Upper lobe of right lung (tissue), 1 donor: ENCODE data around the gene SSNA1. TPM values are rescaled to one million over a fixed set of nuclear protein-coding genes. Genes with fewer than 3 reads are reported as not detected.
"Not testable (repeated sequence)": the region's sequence is repeated elsewhere in the genome, so short reads cannot be mapped to it uniquely, and the experiment has no call there.

ENCODE experiments used
- ATAC-seq: fragments of 200-7000 bp; cut with Tn5 transposase; one replicate; pipeline ENCODE4 v1.9.1; 2020; ENCODE audit warnings: mild to moderate bottlenecking, moderate library complexity
- DNase-seq: peaks from one replicate; pipeline ENCODE4 v3.0.0-alpha.2; 2020
- H3K27ac ChIP-seq: fragments of 200-600 bp; one replicate; pipeline ENCODE4 v1.8.0; 2022
- H3K27me3 ChIP-seq: fragments of 200-600 bp; one replicate; pipeline ENCODE4 v1.8.0; 2022; ENCODE audit warnings: mild to moderate bottlenecking
- H3K36me3 ChIP-seq: fragments of 200-600 bp; one replicate; pipeline ENCODE4 v1.8.0; 2022
- H3K4me1 ChIP-seq: fragments of 200-600 bp; one replicate; pipeline ENCODE4 v1.8.0; 2022
- H3K4me3 ChIP-seq: fragments of 200-600 bp; one replicate; pipeline ENCODE4 v1.8.0; 2022; ENCODE audit warnings: mild to moderate bottlenecking
- H3K9me3 ChIP-seq: fragments of 200-600 bp; one replicate; pipeline ENCODE4 v1.8.0; 2022
- intact Hi-C: fragments of 100-400 bp; cut with DNase I; formaldehyde crosslinking; loops from one replicate; pipeline ENCODE4 v1.11.0; 2022
- microRNA-seq: library from miRNA; unstranded; fragments of <30 nt; microRNA quantifications from one replicate; pipeline ENCODE4 v1.2.0, GENCODE V29; 2020; ENCODE audit warnings: borderline microRNAs expressed
- total RNA-seq: library from RNA; stranded (reverse); fragmentation: NEBNext Ultra II Directional; extraction: Animal tissue kit (Norgen Biotek cat#: 25700); gene quantifications from one replicate; pipeline ENCODE4 v1.2.1, GENCODE V29; 2021
- TF ChIP-seq, protein P1 (sequence below): fragments of 200-600 bp; IDR thresholded peaks from one replicate; pipeline ENCODE4 v1.8.0; 2022; ENCODE audit warnings: antibody characterized with exemption
- donor health status: DM: no; HTN: yes; CAD: no; lungs with severe emphysema.

SSNA1 gene
- total RNA-seq, 1 donor from 2014 or later = 55.5 TPM

DNA sequence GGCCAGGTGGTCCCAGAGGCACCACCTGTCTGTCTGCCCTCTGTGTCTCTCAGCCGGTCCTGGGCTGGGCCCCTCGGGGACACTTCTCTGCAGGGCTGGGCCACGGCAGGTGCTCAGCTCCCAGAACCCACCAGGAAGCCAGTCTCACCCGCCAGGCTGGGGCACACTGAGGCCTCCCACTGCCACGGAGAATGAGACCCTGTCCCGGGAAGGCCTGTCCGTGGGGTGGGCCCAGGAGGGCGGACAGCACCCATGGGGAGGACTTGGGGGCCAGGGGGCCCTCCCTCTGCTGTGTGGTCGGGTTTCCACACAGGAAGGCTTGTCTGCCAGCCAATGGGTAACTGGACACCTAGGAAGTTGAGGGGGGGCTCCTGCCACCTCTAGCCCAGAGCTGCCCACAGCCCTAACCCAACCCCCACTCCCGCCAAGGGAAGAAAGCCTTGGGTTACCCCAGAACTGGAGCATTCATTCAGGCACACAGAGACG lies 48.5 kb downstream of the SSNA1 start:
- H3K27ac ChIP-seq = no peak overlapping the region
- no peak overlapping the region for H3K4me3 ChIP-seq
- H3K9me3 ChIP-seq = no peaks in the 10 kb centered on the region
- H3K27me3 ChIP-seq = peaks cover 22% of the 10 kb centered on the region
- DNase-seq (no peak), ATAC-seq (no peak)
- intact Hi-C loops = no loop called here
- TF ChIP-seq, protein P1, sequence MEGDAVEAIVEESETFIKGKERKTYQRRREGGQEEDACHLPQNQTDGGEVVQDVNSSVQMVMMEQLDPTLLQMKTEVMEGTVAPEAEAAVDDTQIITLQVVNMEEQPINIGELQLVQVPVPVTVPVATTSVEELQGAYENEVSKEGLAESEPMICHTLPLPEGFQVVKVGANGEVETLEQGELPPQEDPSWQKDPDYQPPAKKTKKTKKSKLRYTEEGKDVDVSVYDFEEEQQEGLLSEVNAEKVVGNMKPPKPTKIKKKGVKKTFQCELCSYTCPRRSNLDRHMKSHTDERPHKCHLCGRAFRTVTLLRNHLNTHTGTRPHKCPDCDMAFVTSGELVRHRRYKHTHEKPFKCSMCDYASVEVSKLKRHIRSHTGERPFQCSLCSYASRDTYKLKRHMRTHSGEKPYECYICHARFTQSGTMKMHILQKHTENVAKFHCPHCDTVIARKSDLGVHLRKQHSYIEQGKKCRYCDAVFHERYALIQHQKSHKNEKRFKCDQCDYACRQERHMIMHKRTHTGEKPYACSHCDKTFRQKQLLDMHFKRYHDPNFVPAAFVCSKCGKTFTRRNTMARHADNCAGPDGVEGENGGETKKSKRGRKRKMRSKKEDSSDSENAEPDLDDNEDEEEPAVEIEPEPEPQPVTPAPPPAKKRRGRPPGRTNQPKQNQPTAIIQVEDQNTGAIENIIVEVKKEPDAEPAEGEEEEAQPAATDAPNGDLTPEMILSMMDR = no peak
- H3K36me3 ChIP-seq = peaks cover under 1% of the 10 kb centered on the region
- peaks cover 26% of the 10 kb centered on the region for H3K4me1 ChIP-seq

DNA sequence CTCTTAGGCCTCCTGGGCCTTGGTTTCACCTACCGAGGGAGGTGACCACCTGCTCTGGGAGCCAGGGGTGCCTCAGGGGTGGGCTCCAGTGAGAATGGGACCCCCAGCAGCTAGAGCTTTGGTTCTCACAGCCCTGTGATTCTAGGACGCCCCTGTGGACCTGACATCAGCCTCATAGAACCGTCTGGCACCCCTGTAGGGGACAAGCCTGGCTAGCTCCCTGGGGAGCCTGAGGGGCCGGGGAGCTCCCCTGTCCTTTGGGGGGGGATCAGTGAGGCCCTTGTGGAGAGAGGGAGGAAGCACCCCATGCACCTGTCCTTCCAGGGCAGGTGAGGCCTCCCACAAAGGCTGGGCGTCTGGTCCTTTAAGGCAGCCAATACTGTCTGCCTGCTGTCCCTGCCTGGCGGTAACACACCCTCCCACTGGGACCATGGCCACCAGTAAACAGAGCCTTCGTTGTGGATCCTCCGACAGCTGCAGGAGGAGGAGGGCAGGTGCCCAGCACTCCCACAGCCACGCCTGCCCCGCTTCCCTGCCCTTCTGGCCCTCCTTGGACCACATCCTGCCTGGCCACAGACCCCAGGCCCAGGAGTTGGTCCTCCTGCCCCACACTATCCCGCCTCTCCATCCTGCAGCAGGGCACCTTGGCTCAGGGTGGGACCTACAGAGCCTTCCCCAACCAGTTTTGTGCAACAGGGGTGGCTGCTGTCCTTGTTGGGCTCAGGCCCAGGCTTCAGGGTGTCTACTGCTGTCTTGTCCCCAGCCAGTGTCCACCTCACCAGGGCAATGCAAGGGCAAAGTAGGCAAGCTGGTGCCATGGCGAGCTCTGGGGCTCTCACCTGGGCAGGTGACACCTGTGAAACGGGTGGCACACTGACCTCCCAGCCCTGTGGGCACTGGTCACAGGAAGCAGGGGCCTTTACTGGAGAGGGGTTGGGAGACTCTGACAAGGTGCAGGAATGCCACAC lies 49.6 kb downstream of the SSNA1 start:
- Histone ChIP-seq H3K27me3 (peaks cover 15% of the 10 kb centered on the region), H3K27ac (no peak overlapping the region), H3K9me3 (no peaks in the 10 kb centered on the region), H3K4me1 (peaks cover 37% of the 10 kb centered on the region), H3K36me3 (peaks cover 12% of the 10 kb centered on the region), H3K4me3 (no peak overlapping the region)
- intact Hi-C loops = no loop called here
- TF ChIP-seq, protein P1 = no peak
- DNase-seq = no peak
- ATAC-seq = no peak

DNA sequence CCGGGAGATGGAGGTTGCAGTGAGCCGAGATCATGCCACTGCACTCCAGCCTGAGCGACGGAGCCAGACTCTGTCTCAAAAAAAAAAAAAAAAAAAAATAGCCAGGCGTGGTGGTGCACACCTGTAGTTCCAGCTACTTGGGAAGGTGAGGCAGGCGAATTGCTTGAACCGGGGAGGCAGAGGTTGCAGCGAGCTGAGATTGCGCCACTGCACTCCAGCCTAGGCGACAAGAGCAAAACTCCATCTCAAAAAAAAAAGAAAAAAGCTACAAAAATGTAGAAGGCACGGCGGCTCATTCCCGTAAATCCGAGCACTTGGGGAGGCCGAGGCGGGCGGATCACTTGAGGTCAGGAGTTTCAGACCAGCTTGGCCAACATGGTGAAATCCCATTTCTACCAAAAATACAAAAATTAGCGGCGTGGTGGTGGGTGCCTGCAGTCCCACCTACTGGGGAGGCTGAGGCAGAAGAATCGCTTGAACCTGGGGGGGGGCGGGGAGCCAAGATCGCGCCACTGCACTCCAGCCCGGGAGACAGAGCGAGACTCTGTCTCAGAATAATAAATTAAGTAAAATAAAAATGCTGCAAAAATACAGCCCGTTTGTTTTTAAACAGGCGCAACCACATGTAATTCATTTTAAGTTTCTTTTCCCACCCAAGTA lies 51.2 kb downstream of the SSNA1 start:
- ATAC-seq, H3K9me3 ChIP-seq, DNase-seq, H3K27me3 ChIP-seq, intact Hi-C loops: not testable (repeated sequence)
- Histone ChIP-seq H3K4me3 (peak overlapping the region; percentile 74), H3K27ac (peak overlapping the region; percentile 93), H3K4me1 (peaks cover 50% of the 10 kb centered on the region), H3K36me3 (peaks cover 21% of the 10 kb centered on the region)

Small RNAs within 50 kb of the gene (microRNA-seq; reads per million reads assigned to microRNA genes)
- gene MIR3621 = not detected

Other genes with a start within 250 kb of the SSNA1 start
- 91.2 TPM for gene FBXW5, start 243.9 kb upstream of the SSNA1 start, total RNA-seq
- gene C8G, start 243.4 kb upstream of the SSNA1 start, total RNA-seq = 1.1 TPM
- 2.6 TPM for gene LCN12, start 236.4 kb upstream of the SSNA1 start, total RNA-seq
- 477 TPM for gene PTGDS, start 211.2 kb upstream of the SSNA1 start, total RNA-seq
- 5.1 TPM for gene LCNL1, start 205.7 kb upstream of the SSNA1 start, total RNA-seq
- 53.1 TPM for gene PAXX, start 196.3 kb upstream of the SSNA1 start, total RNA-seq
- 80.7 TPM for gene CLIC3, start 192.1 kb upstream of the SSNA1 start, total RNA-seq
- 44.3 TPM for gene ABCA2, start 160.4 kb upstream of the SSNA1 start, total RNA-seq
- 0.81 TPM for gene FUT7, start 156.6 kb upstream of the SSNA1 start, total RNA-seq
- 152 TPM for gene NPDC1, start 142.5 kb upstream of the SSNA1 start, total RNA-seq
- 0.41 TPM for gene ENTPD2, start 134.6 kb upstream of the SSNA1 start, total RNA-seq
- 0.84 TPM for gene SAPCD2, start 118.1 kb upstream of the SSNA1 start, total RNA-seq
- 30.7 TPM for gene UAP1L1, start 111.2 kb upstream of the SSNA1 start, total RNA-seq
- 39.4 TPM for gene MAN1B1, start 101.7 kb upstream of the SSNA1 start, total RNA-seq
- 183 TPM for gene DPP7, start 73.9 kb upstream of the SSNA1 start, total RNA-seq
- gene GRIN1, start 49.5 kb upstream of the SSNA1 start, total RNA-seq = 0.64 TPM
- not detected for gene LRRC26, start 18.6 kb upstream of the SSNA1 start, total RNA-seq
- not detected for gene TMEM210, start 16.6 kb upstream of the SSNA1 start, total RNA-seq
- gene ANAPC2, start 116 bp upstream of the SSNA1 start, total RNA-seq = 51.4 TPM
- gene TPRN, start 12.1 kb downstream of the SSNA1 start, total RNA-seq = 22.3 TPM
- 28.7 TPM for gene TMEM203, start 17.0 kb downstream of the SSNA1 start, total RNA-seq
- gene NDOR1, start 17.0 kb downstream of the SSNA1 start, total RNA-seq = 16.7 TPM
- gene RNF208, start 33.6 kb downstream of the SSNA1 start, total RNA-seq = 6.7 TPM
- gene CYSRT1, start 36.5 kb downstream of the SSNA1 start, total RNA-seq = 0.41 TPM
- 0.35 TPM for gene RNF224, start 38.8 kb downstream of the SSNA1 start, total RNA-seq
- 0.23 TPM for gene SLC34A3, start 42.2 kb downstream of the SSNA1 start, total RNA-seq
- 191 TPM for gene TUBB4B, start 52.6 kb downstream of the SSNA1 start, total RNA-seq
- not detected for gene STPG3, start 62.6 kb downstream of the SSNA1 start, total RNA-seq
- gene NELFB, start 66.7 kb downstream of the SSNA1 start, total RNA-seq = 47.2 TPM
- gene TOR4A, start 89.0 kb downstream of the SSNA1 start, total RNA-seq = 27.4 TPM
- 21.5 TPM for gene NRARP, start 113.6 kb downstream of the SSNA1 start, total RNA-seq
- gene EXD3, start 234.5 kb downstream of the SSNA1 start, total RNA-seq = 27.3 TPM
- gene NOXA1, start 234.7 kb downstream of the SSNA1 start, total RNA-seq = 6.5 TPM